ENCODE results near the gene BSG.

DNA sequence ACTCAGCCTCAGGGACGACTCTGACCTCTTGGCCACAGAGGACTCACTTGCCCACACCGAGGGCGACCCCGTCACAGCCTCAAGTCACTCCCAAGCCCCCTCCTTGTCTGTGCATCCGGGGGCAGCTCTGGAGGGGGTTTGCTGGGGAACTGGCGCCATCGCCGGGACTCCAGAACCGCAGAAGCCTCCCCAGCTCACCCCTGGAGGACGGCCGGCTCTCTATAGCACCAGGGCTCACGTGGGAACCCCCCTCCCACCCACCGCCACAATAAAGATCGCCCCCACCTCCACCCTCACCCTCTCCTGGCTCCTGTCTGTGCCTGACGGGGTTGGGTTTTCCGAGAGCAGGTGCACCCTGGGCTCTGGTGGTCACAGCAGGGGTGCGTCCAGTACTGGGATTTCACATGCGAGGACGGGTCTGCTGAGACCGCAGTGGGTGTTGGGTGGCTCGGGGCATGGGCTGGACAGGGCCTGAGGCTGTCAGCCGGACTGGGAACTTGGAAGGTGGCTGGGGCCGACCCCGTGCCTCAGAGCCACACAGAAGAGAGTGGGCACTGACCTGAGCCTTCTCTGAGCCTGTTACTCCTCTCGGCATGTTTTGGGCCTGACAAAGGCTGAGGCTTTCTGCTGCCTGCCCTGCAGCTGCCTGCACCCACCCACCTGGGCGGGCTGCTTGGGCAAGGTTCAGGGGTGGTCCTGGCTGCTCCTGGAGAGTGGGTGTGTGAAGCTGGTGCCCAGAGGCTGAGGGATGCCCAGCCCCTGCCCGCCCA is 11.0 kb downstream of the BSG start:
- TF ChIP-seq, protein P1, sequence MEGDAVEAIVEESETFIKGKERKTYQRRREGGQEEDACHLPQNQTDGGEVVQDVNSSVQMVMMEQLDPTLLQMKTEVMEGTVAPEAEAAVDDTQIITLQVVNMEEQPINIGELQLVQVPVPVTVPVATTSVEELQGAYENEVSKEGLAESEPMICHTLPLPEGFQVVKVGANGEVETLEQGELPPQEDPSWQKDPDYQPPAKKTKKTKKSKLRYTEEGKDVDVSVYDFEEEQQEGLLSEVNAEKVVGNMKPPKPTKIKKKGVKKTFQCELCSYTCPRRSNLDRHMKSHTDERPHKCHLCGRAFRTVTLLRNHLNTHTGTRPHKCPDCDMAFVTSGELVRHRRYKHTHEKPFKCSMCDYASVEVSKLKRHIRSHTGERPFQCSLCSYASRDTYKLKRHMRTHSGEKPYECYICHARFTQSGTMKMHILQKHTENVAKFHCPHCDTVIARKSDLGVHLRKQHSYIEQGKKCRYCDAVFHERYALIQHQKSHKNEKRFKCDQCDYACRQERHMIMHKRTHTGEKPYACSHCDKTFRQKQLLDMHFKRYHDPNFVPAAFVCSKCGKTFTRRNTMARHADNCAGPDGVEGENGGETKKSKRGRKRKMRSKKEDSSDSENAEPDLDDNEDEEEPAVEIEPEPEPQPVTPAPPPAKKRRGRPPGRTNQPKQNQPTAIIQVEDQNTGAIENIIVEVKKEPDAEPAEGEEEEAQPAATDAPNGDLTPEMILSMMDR (IDR thresholded peaks at IDR 0.05; ENCODE audit: poor library complexity) = no peak
- TF ChIP-seq EZH2 (IDR thresholded peaks at IDR 0.05; ENCODE audit: borderline replicate concordance) = no peak

Data from hepatocyte (in vitro differentiated cells).